ENCODE measurements around the gene NCK2.

NCK2 gene

GRCh38 chr2:105849431-105850179 is 104.9 kb downstream of the NCK2 start:
- no peak for DNase-seq (ENCODE audit: low read depth in 3 of 3)

DNA sequence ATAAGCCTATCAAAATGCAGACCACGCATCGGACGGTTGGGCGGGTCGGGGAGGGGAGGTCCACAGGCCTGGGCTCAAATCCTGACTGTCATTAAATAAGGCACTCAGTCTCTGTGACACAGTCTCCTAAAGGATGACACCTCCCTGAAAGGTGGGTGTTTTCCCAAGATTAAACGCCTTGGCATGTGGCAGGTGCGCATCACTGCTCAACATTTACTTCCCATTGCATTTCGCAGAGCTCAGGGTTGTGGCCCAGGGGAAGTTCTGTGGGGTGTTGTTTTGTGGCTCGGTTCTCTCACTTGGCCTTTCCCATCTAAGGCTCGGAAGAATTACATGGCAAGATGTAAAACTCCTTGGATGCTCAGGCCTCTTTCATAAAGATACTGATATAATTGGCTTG is 107.4 kb downstream of the NCK2 start:
- DNase-seq (ENCODE audit: low read depth in 3 of 3) = no peak

DNA sequence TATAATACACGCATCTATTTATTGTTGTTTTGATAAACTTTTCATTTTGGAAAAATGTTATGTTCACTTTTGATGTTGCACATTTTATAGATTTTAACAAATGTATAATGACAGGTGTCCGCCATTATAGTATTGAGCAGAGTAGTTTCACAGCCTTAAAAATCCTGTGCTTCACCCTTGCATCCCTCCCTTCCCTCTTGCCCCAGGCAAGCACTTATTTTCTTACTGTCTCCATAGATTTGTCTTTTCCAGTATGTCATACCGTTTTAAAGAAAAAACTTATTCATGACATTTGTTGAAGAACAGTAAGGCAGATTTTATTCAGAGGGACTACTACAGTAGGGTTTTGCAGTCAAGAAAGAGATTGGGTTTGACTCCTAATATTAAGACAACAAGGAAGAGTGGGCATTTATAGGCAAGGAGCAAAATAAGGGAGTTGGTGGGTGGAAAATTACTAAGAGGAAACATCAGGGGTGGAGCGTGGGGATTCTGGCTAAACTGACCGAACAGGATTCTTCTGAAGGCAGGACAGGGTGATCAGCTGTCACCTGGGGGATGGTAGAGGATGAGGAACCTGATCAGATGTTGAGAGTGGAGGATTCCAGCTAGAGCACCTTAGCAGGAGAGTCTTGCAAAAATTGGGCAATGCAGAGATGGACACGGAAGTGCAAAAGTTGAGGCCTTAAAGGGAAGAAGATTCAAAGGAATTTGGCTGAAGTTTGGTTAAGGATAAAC is 108.8 kb downstream of the NCK2 start:
- no peak for DNase-seq (ENCODE audit: low read depth in 3 of 3)

- DNase-seq (ENCODE audit: low read depth in 3 of 3) = no peak
Measured at GRCh38 chr2:105854972-105855371, 110.3 kb downstream of the NCK2 start.

- DNase-seq (ENCODE audit: low read depth in 3 of 3) = no peak
Measured at GRCh38 chr2:105856581-105856980, 111.9 kb downstream of the NCK2 start.

- DNase-seq (ENCODE audit: low read depth in 3 of 3) = no peak
Measured at GRCh38 chr2:105857076-105857740, 112.5 kb downstream of the NCK2 start.

- DNase-seq (ENCODE audit: low read depth in 3 of 3) = no peak
Measured at GRCh38 chr2:105858868-105859693, 114.4 kb downstream of the NCK2 start.

- DNase-seq (ENCODE audit: low read depth in 3 of 3) = no peak
Measured at GRCh38 chr2:105859694-105859951, 114.9 kb downstream of the NCK2 start.

DNA sequence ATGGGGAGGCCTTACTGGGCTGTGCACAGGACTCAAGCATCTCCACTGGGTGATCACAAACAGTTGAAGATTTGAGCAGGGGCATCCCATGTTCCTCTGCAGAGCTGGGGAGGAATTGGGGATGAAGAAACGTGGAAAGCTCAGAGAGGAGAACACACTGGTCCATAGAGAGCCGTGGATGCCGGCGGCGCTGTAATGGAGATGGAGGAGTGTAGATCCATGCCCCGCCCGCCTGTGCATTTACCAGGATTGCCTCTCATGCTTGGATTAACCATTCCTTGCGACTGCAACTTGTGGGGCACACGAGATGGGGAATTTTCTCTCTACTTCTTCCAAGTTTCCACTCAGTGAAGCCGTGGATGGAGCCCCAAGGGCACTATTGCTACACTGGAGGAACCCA is 115.9 kb downstream of the NCK2 start:
- no peak for DNase-seq (ENCODE audit: low read depth in 3 of 3)

GRCh38 chr2:105861200-105861599 is 116.5 kb downstream of the NCK2 start:
- no peak for DNase-seq (ENCODE audit: low read depth in 3 of 3)

DNA sequence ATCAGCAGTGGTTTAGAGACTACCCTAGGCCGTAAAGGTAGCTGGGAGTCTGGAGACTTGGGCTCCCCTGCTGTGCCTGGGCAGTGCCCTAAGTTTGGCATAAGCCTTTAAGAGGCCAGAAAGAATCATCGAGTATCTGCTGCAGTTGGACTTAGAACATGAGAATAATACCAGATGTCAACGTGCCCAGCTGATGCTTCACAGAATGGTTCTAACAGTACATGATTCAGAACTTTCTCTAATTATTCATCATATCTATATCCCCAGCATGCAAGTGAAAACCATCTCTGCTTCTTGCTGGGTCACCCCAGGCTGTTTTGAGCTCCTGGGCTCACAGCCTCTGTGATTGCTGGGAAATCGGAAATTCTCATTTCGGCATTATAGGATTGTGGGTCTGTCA is 118.1 kb downstream of the NCK2 start:
- DNase-seq (ENCODE audit: low read depth in 3 of 3) = no peak

- DNase-seq (ENCODE audit: low read depth in 3 of 3) = no peak
Measured at GRCh38 chr2:105864262-105864661, 119.5 kb downstream of the NCK2 start.

DNA sequence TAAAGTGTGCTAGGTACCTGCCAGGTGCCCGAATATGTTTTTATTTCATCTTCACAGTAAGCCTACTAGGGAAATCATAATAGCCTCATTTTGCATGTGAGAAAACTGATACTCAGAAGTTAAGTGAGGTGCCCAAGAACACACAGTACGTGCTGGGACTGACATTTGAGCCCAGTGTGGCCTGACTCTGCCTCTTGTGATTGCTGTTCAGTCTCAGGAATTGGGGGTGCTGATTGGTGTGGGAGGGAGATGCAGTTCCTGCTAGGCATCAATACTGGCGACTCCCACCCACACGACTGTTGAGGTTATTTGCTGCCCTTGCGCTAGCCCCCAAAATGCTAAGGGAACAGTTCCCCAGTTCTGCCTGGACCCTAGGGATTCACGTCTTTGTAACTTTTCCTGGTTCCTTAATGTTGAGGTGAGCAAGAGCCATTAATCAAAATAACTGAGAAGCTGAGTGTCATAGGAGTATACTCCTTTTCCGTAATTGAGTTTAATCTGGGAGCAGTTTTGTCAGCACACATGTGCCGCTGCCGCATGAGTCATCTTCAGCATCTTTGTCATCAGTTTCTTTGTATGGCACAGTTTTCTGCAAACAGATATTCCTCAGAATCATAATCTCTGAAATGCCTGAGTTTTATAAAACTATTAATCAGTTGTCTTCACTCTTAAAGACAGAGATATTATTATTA is 120.7 kb downstream of the NCK2 start:
- DNase-seq (ENCODE audit: low read depth in 3 of 3) = no peak

DNA sequence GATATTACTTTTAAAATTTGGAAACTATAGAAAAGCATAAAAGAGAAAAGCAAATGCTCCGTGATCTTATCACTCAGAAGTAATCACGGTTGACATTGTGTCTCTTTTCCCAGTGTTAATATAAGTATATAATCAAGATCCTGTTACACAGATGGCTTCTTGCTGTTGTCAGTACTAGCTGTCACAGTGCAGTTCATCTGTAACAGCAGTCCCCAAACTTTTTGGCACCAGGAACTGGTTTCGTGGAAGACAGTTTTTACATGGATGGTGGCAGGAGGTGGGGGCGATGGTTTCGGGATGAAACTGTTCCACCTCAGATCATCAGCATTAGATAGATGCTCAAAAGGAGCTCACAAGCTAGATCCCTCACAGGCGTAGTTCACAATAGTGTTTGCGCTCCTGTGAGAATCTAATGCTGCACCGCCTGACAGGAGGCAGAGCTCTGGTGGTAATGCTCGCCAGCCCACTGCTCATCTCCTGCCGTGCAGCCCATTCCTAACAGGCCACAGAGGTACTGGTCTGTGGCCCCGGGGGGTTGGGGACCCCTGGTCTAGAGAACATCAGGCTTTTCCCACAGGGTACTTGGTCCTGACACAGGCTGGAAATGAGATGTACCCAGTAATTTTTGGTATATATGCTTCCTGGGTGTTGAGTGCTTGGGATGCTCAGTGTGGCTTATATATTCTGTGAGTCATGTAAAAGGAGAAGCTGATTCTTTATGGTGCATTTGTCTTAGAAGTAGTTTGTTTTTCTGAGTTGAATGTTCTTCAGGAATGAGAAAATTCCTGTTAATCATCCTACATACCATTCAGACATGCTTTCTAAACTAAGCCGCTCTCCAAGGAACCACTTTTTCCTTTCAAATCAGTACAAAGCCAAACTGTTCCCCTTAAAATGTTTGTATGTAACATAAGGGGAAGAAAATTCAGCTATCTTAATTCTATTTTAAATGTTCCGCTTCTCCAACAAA is 121.8 kb downstream of the NCK2 start:
- DNase-seq (ENCODE audit: low read depth in 3 of 3) = no peak

DNA sequence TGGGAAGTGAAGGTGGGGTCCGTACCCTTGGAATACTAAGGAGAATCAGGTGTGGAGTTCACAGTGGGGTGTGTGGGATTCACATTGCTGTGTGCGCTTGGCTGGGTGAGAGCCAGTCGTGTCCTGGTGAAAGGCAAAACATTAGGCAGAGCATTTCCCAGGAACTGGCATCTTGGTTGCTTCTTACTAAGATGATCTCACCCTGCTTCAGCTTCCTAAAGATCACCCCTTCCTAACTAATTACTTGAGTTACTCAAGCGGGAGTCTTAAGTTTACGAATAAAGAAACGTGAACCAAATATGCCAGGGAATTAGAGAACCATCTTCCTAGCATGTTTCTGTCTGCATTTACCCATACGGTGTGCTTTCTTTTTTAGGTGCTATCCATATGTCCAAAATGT is 122.9 kb downstream of the NCK2 start:
- no peak for DNase-seq (ENCODE audit: low read depth in 3 of 3)

DNA sequence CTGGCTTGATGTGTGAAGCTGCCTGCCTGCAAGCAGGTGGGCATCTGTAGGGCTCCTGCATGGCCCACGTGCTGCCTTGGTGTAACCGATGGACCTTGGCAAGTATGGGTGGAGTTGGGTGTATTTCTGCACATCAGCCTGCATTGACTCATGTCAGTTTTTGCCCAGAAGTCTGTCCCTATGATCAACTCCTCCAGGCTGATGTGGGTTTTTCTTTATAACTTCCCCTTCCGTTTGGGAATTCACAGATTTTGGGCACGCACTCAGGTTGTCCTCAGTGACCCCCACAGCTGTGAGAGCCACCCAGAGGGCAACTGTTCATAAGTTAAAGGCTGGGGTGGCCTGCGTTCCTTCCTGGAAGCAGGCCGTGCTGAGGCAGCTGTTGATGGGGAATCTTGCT is 123.3 kb downstream of the NCK2 start:
- no peak for DNase-seq (ENCODE audit: low read depth in 3 of 3)

GRCh38 chr2:105869341-105869740 is 124.6 kb downstream of the NCK2 start:
- DNase-seq (ENCODE audit: low read depth in 3 of 3) = no peak

DNA sequence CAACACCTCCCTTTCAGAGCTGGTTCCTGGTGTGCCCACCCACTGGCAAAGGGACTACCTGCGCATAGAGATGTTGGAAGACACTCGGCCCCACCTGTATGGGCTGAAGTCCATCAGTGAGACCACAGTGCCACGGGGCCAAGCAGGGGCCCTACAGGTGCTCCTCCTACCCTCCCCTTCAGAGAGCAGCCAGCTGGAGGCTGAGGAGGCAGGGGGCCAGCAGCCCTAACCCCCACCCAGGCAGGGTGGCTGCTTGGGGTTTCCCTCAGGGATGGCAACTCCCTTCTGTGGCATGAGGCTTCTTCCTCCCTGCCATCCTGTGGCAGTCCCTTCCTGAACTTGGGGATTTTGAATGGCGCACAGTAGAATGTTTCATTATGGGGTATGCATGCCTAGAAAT is 125.3 kb downstream of the NCK2 start:
- DNase-seq (ENCODE audit: low read depth in 3 of 3) = no peak

DNA sequence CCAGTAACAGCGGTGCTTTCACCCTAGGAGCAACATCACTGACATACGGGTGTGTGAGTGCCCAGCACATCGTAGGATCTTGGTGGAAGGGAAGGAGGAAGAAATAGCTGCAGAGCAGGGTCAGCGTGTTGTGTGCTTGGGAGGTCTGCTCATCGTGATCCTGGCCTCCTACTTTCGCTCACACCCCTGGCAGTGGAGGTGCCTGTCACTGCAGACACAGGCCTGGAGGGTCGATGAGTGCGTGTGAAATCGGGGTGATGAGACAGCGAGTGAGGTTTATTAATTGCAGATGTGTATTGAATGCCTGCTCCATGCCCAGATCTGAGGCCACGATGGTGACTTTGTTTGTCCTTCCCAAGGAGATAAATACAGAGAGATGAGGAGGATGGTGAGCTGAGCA is 126.1 kb downstream of the NCK2 start:
- no peak for DNase-seq (ENCODE audit: low read depth in 3 of 3)

GRCh38 chr2:105872142-105872728 is 127.5 kb downstream of the NCK2 start:
- no peak for DNase-seq (ENCODE audit: low read depth in 3 of 3)

Measured in stimulated activated CD4-positive, alpha-beta T cell treated with anti-CD3 and anti-CD28 coated beads, TNF-alpha, amount 100 ng/mL, for 4 hours (primary cell).